COLO668 (cell line): ENCODE results near the gene SPX.

Experiments used
- DNase-seq: peaks from one replicate; lab custom pipeline; 2025; ENCODE audit not compliant: unreplicated experiment; lab: John Stamatoyannopoulos, UW

The SPX gene

DNA sequence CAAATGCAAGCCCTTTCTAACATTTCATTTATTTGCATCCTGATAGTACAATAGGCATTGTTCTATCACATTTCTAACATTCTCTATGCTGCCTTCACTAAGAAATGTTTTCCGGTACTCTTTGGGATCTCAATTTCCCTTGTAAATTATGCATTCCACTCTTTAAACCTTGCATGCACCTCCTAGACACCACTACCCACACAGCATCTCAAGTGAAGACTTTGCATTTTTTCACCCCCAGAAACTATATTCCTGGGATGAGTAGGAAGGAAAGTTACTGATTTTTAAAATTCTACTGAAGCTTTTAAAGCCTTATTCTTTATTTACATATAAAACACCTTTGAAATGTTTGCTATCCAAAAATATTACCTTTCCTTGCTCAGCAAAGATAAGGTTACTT is 51.4 kb downstream of the SPX start:
- DNase-seq: no peak

DNA sequence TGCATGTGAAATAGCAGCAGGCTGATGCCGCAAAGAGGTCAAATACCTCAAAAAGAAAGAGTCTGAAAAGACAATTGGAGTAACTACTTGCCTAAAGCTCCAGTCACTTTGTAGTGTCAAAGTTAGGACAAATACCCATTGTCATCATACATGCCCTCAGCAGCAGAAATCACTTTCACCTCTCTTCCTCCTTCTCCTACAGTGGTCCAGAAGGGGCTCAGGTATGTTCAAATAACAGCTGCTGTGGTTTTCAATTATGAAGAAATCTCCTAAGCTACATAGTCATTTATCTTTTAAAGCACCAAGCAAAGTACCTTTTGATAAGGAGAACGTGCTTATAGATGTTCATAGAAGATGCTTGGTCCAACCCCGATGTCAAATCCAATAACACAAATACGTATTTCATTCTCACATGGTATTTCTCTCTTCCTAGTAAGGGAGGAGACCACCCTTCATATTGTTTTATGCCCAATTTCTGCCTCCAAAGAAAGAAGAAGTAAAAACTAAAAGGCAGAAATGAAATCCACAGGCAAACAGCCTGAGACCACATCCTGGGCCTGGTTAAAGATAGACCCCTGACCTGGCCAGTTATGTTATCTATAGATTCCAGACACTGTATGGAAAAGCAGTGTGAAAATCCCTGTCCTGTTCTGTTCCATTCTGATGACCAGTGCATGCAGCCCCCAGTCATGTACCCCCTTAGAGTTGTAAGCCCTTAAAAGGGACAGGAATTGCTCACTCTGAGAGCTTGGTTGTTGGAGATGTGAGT is 54.8 kb downstream of the SPX start:
- DNase-seq: no peak
